GM10266 (cell line): Measurements from ENCODE around the gene AP1S2.

Source experiments
- DNase-seq: peaks from one replicate; pipeline ENCODE4 v3.0.0; 2012; ENCODE audit errors: extremely low spot score
- CTCF ChIP-seq: IDR thresholded peaks from 2 replicates; pipeline ENCODE4 v1.5.1; 2012; ENCODE audit warnings: mild to moderate bottlenecking, low read depth; ENCODE audit not compliant: control insufficient read depth, insufficient read depth; ENCODE audit errors: missing control alignments

AP1S2 gene

GRCh38 chrX:15812192-15812938 is 42.2 kb downstream of the AP1S2 start:
- no peak for TF ChIP-seq CTCF
- DNase-seq = no peak

- TF ChIP-seq CTCF = no peak
- no peak for DNase-seq
These were observed 46.4 kb downstream of the AP1S2 start for GRCh38 chrX:15808254-15808653.

GRCh38 chrX:15804563-15804962 is 50.0 kb downstream of the AP1S2 start:
- TF ChIP-seq CTCF = no peak
- no peak for DNase-seq

GRCh38 chrX:15797707-15798106 is 56.9 kb downstream of the AP1S2 start:
- TF ChIP-seq CTCF = no peak
- DNase-seq = no peak

GRCh38 chrX:15790769-15791290 is 63.8 kb downstream of the AP1S2 start:
- TF ChIP-seq CTCF = no peak
- peak; percentile 14 for DNase-seq

- DNase-seq = peak; percentile 73
- no peak for TF ChIP-seq CTCF
These were observed 64.4 kb downstream of the AP1S2 start, which contains the start of gene ZRSR2 for GRCh38 chrX:15789979-15790768. ZRSR2 (plus strand) TSS chrX:15790484; CDS start chrX:15790496, 12 bp downstream.
